KMS-11 (cell line): ENCODE measurements around the gene STN1.
A peak's percentile ranks its signal among the peaks of the same experiment; 100 is the strongest.

Experiments used
- H2AFZ ChIP-seq: fragments of 200-600 bp; sonication (generic); 2 replicates; pipeline ENCODE4 v1.6.1; 2016; ENCODE audit warnings: antibody characterized with exemption, mixed run types, low read depth
- H3K27ac ChIP-seq: fragments of 200-600 bp; sonication (generic); 2 replicates; pipeline ENCODE4 v1.6.1; 2016; ENCODE audit warnings: mild to moderate bottlenecking, mixed run types
- H3K27me3 ChIP-seq: fragments of 200-600 bp; sonication (generic); 2 replicates; pipeline ENCODE4 v1.6.1; 2017; ENCODE audit warnings: mild to moderate bottlenecking, low read depth, mixed run types, moderate library complexity; ENCODE audit not compliant: insufficient read depth
- H3K36me3 ChIP-seq: fragments of 200-600 bp; sonication (generic); 2 replicates; pipeline ENCODE4 v1.6.1; 2017; ENCODE audit warnings: mild to moderate bottlenecking, mixed run types; ENCODE audit not compliant: insufficient read depth
- H3K4me1 ChIP-seq: fragments of 200-600 bp; sonication (generic); 2 replicates; pipeline ENCODE4 v1.6.1; 2016; ENCODE audit warnings: mild to moderate bottlenecking, low read depth, mixed run types; ENCODE audit not compliant: poor library complexity, severe bottlenecking
- H3K4me2 ChIP-seq: fragments of 200-600 bp; sonication (generic); 2 replicates; pipeline ENCODE4 v1.7.0; 2016; ENCODE audit warnings: mild to moderate bottlenecking, mixed run types
- H3K4me3 ChIP-seq: fragments of 200-600 bp; sonication (generic); IDR thresholded peaks from 2 replicates; pipeline ENCODE4 v1.6.1; 2017; ENCODE audit warnings: low read depth, low read length, mixed read lengths; ENCODE audit not compliant: insufficient read depth
- H3K79me2 ChIP-seq: fragments of 200-600 bp; sonication (generic); 2 replicates; pipeline ENCODE4 v1.6.1; 2016; ENCODE audit warnings: low read depth, mixed run types; ENCODE audit not compliant: insufficient read depth
- H3K9ac ChIP-seq: fragments of 200-600 bp; sonication (generic); 2 replicates; pipeline ENCODE4 v1.6.1; 2016; ENCODE audit warnings: mild to moderate bottlenecking, mixed run types
- H4K20me1 ChIP-seq: fragments of 200-600 bp; sonication (generic); 2 replicates; pipeline ENCODE4 v1.6.1; 2016; ENCODE audit warnings: mild to moderate bottlenecking, mixed run types; ENCODE audit not compliant: insufficient read depth
- TF ChIP-seq, protein P1 (sequence below): fragments of 200-600 bp; sonication (generic); conservative IDR thresholded peaks from 2 replicates; pipeline ENCODE4 v1.6.1; 2017; ENCODE audit warnings: low read depth, mild to moderate bottlenecking, antibody characterized with exemption, low read length, moderate library complexity, mixed read lengths

STN1 gene, protein sequence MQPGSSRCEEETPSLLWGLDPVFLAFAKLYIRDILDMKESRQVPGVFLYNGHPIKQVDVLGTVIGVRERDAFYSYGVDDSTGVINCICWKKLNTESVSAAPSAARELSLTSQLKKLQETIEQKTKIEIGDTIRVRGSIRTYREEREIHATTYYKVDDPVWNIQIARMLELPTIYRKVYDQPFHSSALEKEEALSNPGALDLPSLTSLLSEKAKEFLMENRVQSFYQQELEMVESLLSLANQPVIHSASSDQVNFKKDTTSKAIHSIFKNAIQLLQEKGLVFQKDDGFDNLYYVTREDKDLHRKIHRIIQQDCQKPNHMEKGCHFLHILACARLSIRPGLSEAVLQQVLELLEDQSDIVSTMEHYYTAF

DNA sequence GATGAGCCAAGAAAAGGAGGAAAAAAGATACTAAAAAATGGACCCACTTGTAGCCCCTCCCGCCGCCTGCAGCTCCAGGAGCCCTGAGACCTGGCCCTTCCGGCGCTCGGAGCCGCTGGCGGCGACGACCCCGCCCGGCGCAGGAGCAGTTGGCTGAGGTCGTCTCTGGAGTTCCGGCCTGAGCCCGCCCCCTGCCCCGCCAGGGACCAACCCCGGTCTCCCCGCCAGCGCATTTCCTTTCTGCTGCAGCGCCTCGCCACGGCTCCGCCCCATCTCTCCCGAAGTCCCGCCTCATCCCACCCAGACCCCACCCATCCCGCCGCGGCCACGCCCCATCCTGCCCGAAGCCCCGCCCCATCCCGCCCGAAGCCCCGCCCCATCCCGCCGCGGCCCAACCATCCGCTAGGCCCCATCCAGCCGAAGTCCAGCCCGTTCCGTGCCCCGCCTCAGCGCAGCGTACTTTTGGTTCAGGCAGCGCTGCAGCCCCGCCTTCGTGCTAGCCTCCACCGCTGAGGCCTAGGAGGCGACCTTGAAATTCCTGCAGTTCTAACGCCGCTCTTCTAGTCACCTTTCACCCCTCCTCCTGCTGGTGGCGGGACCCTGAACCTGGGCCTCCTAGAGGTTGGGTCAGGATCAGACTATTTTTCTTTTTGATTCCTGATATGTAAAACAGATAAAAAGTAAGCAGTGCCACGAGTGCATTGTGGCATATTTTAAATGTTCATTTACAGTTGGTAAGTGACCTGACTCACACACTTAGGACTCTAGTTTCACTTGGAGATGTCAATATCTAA is at the start of gene STN1:
Gene STN1 (minus strand): TSS at position 132 of the 794 bp plus-strand sequence. CDS start 590 bp downstream, outside the sequence.
- Histone ChIP-seq H3K4me2 (peak within 1 kb of the TSS; percentile 88), H4K20me1 (no peaks in the 10 kb centered on the region), H3K36me3 (no peaks in the 10 kb centered on the region), H3K27ac (peak within 1 kb of the TSS; percentile 69), H3K79me2 (no peaks in the 10 kb centered on the region), H3K4me1 (peaks cover 16% of the 10 kb centered on the region), H3K9ac (peak within 1 kb of the TSS; percentile 84), H3K4me3 (no peak within 1 kb of the TSS), H2AFZ (peak within 1 kb of the TSS; percentile 98), H3K27me3 (no peaks in the 10 kb centered on the region)
- TF ChIP-seq, protein P1, sequence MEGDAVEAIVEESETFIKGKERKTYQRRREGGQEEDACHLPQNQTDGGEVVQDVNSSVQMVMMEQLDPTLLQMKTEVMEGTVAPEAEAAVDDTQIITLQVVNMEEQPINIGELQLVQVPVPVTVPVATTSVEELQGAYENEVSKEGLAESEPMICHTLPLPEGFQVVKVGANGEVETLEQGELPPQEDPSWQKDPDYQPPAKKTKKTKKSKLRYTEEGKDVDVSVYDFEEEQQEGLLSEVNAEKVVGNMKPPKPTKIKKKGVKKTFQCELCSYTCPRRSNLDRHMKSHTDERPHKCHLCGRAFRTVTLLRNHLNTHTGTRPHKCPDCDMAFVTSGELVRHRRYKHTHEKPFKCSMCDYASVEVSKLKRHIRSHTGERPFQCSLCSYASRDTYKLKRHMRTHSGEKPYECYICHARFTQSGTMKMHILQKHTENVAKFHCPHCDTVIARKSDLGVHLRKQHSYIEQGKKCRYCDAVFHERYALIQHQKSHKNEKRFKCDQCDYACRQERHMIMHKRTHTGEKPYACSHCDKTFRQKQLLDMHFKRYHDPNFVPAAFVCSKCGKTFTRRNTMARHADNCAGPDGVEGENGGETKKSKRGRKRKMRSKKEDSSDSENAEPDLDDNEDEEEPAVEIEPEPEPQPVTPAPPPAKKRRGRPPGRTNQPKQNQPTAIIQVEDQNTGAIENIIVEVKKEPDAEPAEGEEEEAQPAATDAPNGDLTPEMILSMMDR: no peak

DNA sequence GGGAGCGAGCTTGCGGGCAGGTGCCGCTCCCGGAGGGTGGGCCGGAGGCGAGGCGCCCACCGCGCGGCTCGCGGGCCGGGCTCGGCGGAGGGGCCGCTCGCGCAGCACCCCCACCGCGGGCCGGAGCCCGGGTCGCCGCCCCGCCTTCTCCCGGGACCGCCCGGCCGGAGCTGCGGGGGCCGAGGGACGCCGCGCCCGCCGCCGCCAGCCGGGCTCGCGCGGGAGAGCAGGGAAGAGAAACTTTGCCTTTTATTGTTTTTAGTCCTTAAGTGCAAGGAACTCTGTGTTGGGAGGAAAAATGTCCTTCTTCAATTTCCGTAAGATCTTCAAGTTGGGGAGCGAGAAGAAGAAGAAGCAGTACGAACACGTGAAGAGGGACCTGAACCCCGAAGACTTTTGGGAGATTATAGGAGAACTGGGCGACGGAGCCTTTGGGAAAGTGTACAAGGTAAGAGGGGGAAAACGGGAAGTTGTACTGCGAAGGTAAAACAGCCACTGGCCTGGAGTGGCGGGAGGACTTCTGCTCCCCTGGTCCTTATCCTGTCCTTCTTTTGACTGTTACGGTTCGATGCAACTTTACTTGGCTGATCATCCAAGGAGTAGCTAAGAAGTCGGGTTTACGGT is 49.6 kb upstream of the STN1 start:
- peak overlapping the region; percentile 88 for H3K4me2 ChIP-seq
- no peaks in the 10 kb centered on the region for H4K20me1 ChIP-seq
- H3K79me2 ChIP-seq: peaks cover 10% of the 10 kb centered on the region; the same call in 1 of the 2 replicates
- H3K27ac ChIP-seq: no peak overlapping the region
- no peak overlapping the region for H3K4me3 ChIP-seq
- peak overlapping the region; percentile 92 for H3K9ac ChIP-seq
- TF ChIP-seq, protein P1: no peak
- H2AFZ ChIP-seq: peak overlapping the region; percentile 85
- H3K36me3 ChIP-seq: no peaks in the 10 kb centered on the region
- no peaks in the 10 kb centered on the region for H3K27me3 ChIP-seq
- peaks cover 29% of the 10 kb centered on the region for H3K4me1 ChIP-seq

DNA sequence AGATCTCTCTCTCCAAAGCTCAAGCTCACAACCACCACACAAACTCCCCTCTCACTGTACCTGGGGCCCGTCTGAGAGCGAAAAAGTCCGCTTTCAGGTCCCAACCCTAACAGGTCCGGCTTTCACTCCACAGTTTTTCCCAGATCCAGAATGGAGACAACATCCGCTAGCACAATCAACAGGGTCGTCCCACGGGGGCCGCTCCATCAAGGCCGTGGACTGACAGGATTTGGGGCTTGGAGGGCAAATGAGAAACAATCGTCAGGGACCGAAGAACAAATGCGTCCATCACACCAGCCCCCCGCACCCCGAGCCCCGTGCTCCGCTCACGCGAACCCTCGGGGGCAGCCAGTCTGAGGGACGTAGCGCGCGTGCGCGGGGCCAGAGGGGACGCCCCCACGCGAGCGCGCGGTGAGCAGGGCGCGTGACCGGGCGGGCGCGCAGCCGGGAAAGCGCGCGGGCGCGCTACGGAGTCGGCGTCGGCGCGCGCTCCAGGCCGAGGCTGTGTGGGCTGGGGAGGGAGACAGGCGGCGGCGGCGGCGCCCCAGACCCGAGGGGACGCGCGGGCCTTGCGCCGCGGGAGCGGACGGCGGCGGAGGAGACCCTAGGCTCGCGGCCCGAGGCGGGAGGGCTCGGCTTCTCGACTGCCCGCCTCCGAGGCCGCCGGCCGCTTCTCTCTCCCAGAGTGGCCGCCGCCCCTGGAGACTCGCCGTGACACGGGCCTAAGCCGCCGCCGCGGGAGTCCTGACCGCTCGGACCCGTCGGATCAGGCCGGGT is 48.9 kb upstream of the STN1 start, which contains the start of gene SLK:
Gene SLK (plus strand): TSS at position 470 of the 777 bp plus-strand sequence. CDS start 606 bp downstream, outside the sequence.
- H3K4me2 ChIP-seq: peak within 1 kb of the TSS; percentile 88
- no peak within 1 kb of the TSS for H3K4me3 ChIP-seq
- no peaks in the 10 kb centered on the region for H3K36me3 ChIP-seq
- H4K20me1 ChIP-seq: no peaks in the 10 kb centered on the region
- H3K9ac ChIP-seq: peak within 1 kb of the TSS; percentile 92
- H3K27me3 ChIP-seq: no peaks in the 10 kb centered on the region
- peaks cover 29% of the 10 kb centered on the region for H3K4me1 ChIP-seq
- TF ChIP-seq, protein P1: no peak
- peak within 1 kb of the TSS; percentile 77 for H3K27ac ChIP-seq
- H3K79me2 ChIP-seq: peaks cover 9% of the 10 kb centered on the region; the same call in 1 of the 2 replicates
- peak within 1 kb of the TSS; percentile 99 for H2AFZ ChIP-seq

DNA sequence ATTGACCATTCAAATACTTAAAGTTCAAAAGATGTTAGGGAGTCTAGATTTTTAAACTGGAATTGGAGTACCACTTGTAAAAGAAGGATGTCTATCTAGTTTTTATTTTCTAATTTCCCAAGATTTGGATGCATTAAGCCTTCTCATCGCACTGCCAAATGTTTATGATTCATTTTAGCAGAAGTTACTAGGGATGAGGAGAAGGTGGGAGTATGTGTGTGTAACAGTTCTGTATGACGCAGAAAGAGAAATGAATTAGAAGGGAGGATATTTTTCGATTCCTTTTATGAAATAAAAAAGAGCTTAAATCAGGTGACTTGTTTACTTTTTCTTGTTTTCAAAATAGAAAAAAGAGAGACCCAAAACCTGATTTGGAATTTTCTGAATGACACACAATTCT is 42.1 kb upstream of the STN1 start:
- Histone ChIP-seq H2AFZ (no peak overlapping the region), H3K79me2 (no peaks in the 10 kb centered on the region), H3K4me1 (no peaks in the 10 kb centered on the region), H3K36me3 (no peaks in the 10 kb centered on the region), H3K27ac (no peak overlapping the region), H4K20me1 (no peaks in the 10 kb centered on the region), H3K9ac (no peak overlapping the region), H3K27me3 (no peaks in the 10 kb centered on the region), H3K4me2 (no peak overlapping the region), H3K4me3 (no peak overlapping the region)
- TF ChIP-seq, protein P1: no peak
